Gastroesophageal sphincter (tissue), 3 donors: ENCODE results near the gene STK40.

ENCODE experiments used
- CTCF ChIP-seq, 4 experiments: fragments of 200-600 bp in 2 of 4; fragments of 450-650 bp in 2 of 4; sonication (generic) in 1 of 4; IDR thresholded peaks; one replicate each; pipeline ENCODE4 v1.5.1; 2017 to 2019; ENCODE audit warnings: antibody characterized with exemption in 4 of 4, mild to moderate bottlenecking in 2 of 4, moderate library complexity in 2 of 4
- EP300 ChIP-seq: sonication (generic); formaldehyde crosslinking; IDR thresholded peaks from one replicate; pipeline ENCODE4 v1.6.1; 2017; ENCODE audit warnings: antibody characterized with exemption, mild to moderate bottlenecking
- POLR2A ChIP-seq, 2 donors: fragments of 450-650 bp; IDR thresholded peaks; one replicate each; pipeline ENCODE4 v1.6.1; 2017; ENCODE audit warnings: antibody characterized with exemption in 2 of 2, mild to moderate bottlenecking in 2 of 2, moderate library complexity in 1 of 2
- POLR2AphosphoS5 ChIP-seq: sonication (generic); formaldehyde crosslinking; IDR thresholded peaks from one replicate; pipeline ENCODE4 v1.6.1; 2017; ENCODE audit warnings: antibody characterized with exemption

GRCh38 chr1:36321119-36321951, 64.4 kb downstream of the STK40 start:
- TF ChIP-seq POLR2A (IDR thresholded peaks at IDR 0.05) (no peak), CTCF (IDR thresholded peaks at IDR 0.05) (no peak), POLR2AphosphoS5 (peak; percentile 20), EP300 (no peak)
